IMR-90 (cell line): Measurements from ENCODE around the gene SCYL2. TPM values are rescaled to one million over a fixed set of nuclear protein-coding genes. Genes with fewer than 3 reads are reported as not detected.

ENCODE experiments used
- ATAC-seq: fragments of 200-7000 bp; cut with Tn5 transposase; 2 replicates; pipeline ENCODE4 v1.9.1; 2020; ENCODE audit warnings: low read depth, mild to moderate bottlenecking, moderate library complexity
- BruUV-seq: library from RNA; stranded (reverse); fragments of 400-500 nt; replicated peaks from 2 replicates; lab custom pipeline; 2021; lab: Mats Ljungman, UMichigan
- CTCF ChIA-PET: fragments of 300-600 bp; formaldehyde crosslinking; extraction: SDS; loops from one replicate; lab custom pipeline; 2021; ENCODE audit warnings: antibody characterized with exemption; lab: Yijun Ruan, JAX
- POLR2A ChIA-PET: fragments of 300-600 bp; sonication (Branson Sonifier 250); formaldehyde crosslinking; loops from one replicate; lab custom pipeline; 2022; ENCODE audit warnings: antibody characterized with exemption; ENCODE audit not compliant: unreplicated experiment; lab: Charles Lee
- DNase-seq: peaks from one replicate; pipeline ENCODE4 v3.0.0; 2013
- H2AFZ ChIP-seq: replicated peaks from 2 replicates; pipeline ENCODE3; 2013; ENCODE audit warnings: low read length, mild to moderate bottlenecking; ENCODE audit not compliant: poor library complexity
- H2AK5ac ChIP-seq: 2 replicates; pipeline ENCODE4 v1.6.1; 2013; ENCODE audit warnings: low read depth, low read length, inconsistent platforms
- H2AK9ac ChIP-seq: replicated peaks from 2 replicates; pipeline ENCODE3; 2013; ENCODE audit warnings: mild to moderate bottlenecking, low read depth, low read length, moderate library complexity; ENCODE audit not compliant: poor library complexity
- H2BK120ac ChIP-seq: 2 replicates; pipeline ENCODE4 v1.6.1; 2013; ENCODE audit warnings: low read depth, low read length, inconsistent platforms
- H2BK15ac ChIP-seq: 3 replicates; pipeline ENCODE4 v1.6.1; 2013; ENCODE audit warnings: low read depth, low read length, inconsistent platforms
- H2BK20ac ChIP-seq: 2 replicates; pipeline ENCODE4 v1.6.1; 2013; ENCODE audit warnings: low read depth, mild to moderate bottlenecking, inconsistent platforms, low read length, moderate library complexity
- H2BK5ac ChIP-seq: 2 replicates; pipeline ENCODE4 v1.6.1; 2013; ENCODE audit warnings: mild to moderate bottlenecking, low read depth, low read length, inconsistent platforms; ENCODE audit not compliant: poor library complexity, severe bottlenecking
- H3K14ac ChIP-seq: replicated peaks from 2 replicates; pipeline ENCODE4 v1.6.1; 2013; ENCODE audit warnings: low read depth, low read length, inconsistent platforms
- H3K18ac ChIP-seq: 2 replicates; pipeline ENCODE4 v1.6.1; 2013; ENCODE audit warnings: low read depth, low read length, control low read depth
- H3K23ac ChIP-seq: 2 replicates; pipeline ENCODE4 v1.6.1; 2013; ENCODE audit warnings: low read depth, low read length, inconsistent platforms
- H3K27ac ChIP-seq: 2 replicates; pipeline ENCODE4 v1.5.1; 2013; ENCODE audit warnings: mild to moderate bottlenecking, control low read depth, low read length; ENCODE audit not compliant: insufficient read depth
- H3K27me3 ChIP-seq: 2 replicates; pipeline ENCODE4 v1.6.1; 2013; ENCODE audit warnings: low read length; ENCODE audit not compliant: control insufficient read depth, insufficient read depth
- H3K36me3 ChIP-seq: 2 replicates; pipeline ENCODE4 v1.6.1; 2013; ENCODE audit warnings: low read length, mixed read lengths; ENCODE audit not compliant: control insufficient read depth, insufficient read depth
- H3K4ac ChIP-seq: 2 replicates; pipeline ENCODE4 v1.6.1; 2013; ENCODE audit warnings: low read depth, low read length, inconsistent platforms
- H3K4me1 ChIP-seq: 2 replicates; pipeline ENCODE4 v1.6.1; 2013; ENCODE audit warnings: low read length, mixed read lengths; ENCODE audit not compliant: control insufficient read depth, insufficient read depth
- H3K4me2 ChIP-seq: 2 replicates; pipeline ENCODE4 v1.6.1; 2013; ENCODE audit warnings: low read depth, mild to moderate bottlenecking, control low read depth, low read length, moderate library complexity
- H3K4me3 ChIP-seq: 2 replicates; pipeline ENCODE4 v1.5.1; 2013; ENCODE audit warnings: low read depth, mild to moderate bottlenecking, control low read depth, low read length, moderate library complexity; ENCODE audit not compliant: insufficient read depth
- H3K56ac ChIP-seq: 2 replicates; pipeline ENCODE4 v1.6.1; 2013; ENCODE audit warnings: low read length, inconsistent platforms; ENCODE audit not compliant: insufficient read depth; ENCODE audit errors: extremely low read depth
- H3K79me1 ChIP-seq, 2 experiments: 2 replicates each; pipeline ENCODE4 v1.6.1; 2013; ENCODE audit warnings: low read length in 2 of 2, inconsistent platforms in 1 of 2, low read depth in 1 of 2
- H3K9ac ChIP-seq: 2 replicates; pipeline ENCODE4 v1.6.1; 2013; ENCODE audit warnings: low read depth, low read length, control low read depth
- H3K9me1 ChIP-seq: 2 replicates; pipeline ENCODE4 v1.6.1; 2013; ENCODE audit warnings: low read length, inconsistent platforms; ENCODE audit not compliant: insufficient read depth
- H3K9me3 ChIP-seq: 2 replicates; pipeline ENCODE4 v1.6.1; 2013; ENCODE audit warnings: low read length; ENCODE audit not compliant: control insufficient read depth, insufficient read depth
- H4K20me1 ChIP-seq: 2 replicates; pipeline ENCODE4 v1.6.1; 2013; ENCODE audit warnings: low read length, inconsistent platforms; ENCODE audit not compliant: insufficient read depth
- H4K5ac ChIP-seq: 2 replicates; pipeline ENCODE4 v1.6.1; 2013; ENCODE audit warnings: mild to moderate bottlenecking, low read depth, low read length, control low read depth
- H4K8ac ChIP-seq, 2 experiments: 2 replicates each; pipeline ENCODE4 v1.6.1; 2013; ENCODE audit warnings: low read depth in 2 of 2, low read length in 2 of 2, control low read depth in 1 of 2, inconsistent platforms in 1 of 2
- H4K91ac ChIP-seq: 2 replicates; pipeline ENCODE4 v1.6.1; 2013; ENCODE audit warnings: low read depth, low read length, inconsistent platforms; ENCODE audit not compliant: insufficient read depth
- CEBPB ChIP-seq: IDR thresholded peaks from 2 replicates; pipeline ENCODE4 v1.6.1; 2012; ENCODE audit warnings: low read depth, low read length, improper control_type of control experiment
- CHD1 ChIP-seq: IDR thresholded peaks from 2 replicates; pipeline ENCODE4 v1.6.1; 2012; ENCODE audit warnings: low read depth, low read length, improper control_type of control experiment
- POLR2A ChIP-seq: IDR thresholded peaks from 2 replicates; pipeline ENCODE4 v1.6.1; 2012; ENCODE audit warnings: mild to moderate bottlenecking, low read depth, low read length
- SMC3 ChIP-seq: fragments of 150-350 bp; IDR thresholded peaks from 2 replicates; pipeline ENCODE4 v1.6.1; 2016; ENCODE audit warnings: low read depth, mild to moderate bottlenecking, antibody characterized with exemption, low read length, moderate library complexity
- WGBS, 2 experiments: methylation state at CpG; one replicate each; pipeline versions ENCODE4 v1.1.5 to v1.1.7; 2013; ENCODE audit warnings: missing lambda C conversion rate in 2 of 2; ENCODE audit not compliant: insufficient read length in 1 of 2; ENCODE audit errors: extremely low coverage in 2 of 2; 5-methylcytosine and 5-hydroxymethylcytosine counted together
- dilution Hi-C: fragments of 300-500 bp; cut with HindIII; formaldehyde crosslinking; loops from one replicate; pipeline ENCODE4 v1.14.3; 2018; ENCODE audit warnings: low sequenced_read_pairs; ENCODE audit not compliant: unreplicated experiment
- in situ Hi-C: fragments of 300-500 bp; cut with MboI; formaldehyde crosslinking; loops from 3 replicates; pipeline ENCODE4 v1.14.3; 2019; ENCODE audit warnings: low sequenced_read_pairs, inconsistent platforms, mixed read lengths
- intact Hi-C: fragments of 100-400 bp; cut with micrococcal nuclease; formaldehyde crosslinking; loops from 2 replicates; pipeline ENCODE4 v1.10.0; 2022
- polyA plus RNA-seq, 3 experiments: library from polyadenylated mRNA; depleted of rRNA; stranded (reverse); fragments of >200 nt; gene quantifications; 2 replicates each; pipeline ENCODE4 v1.2.3, GENCODE V29; 2012; ENCODE audit warnings: low replicate concordance in 1 of 3
- total RNA-seq: library from RNA; depleted of rRNA; stranded (reverse); fragments of >200 nt; gene quantifications from 2 replicates; pipeline ENCODE4 v1.2.3, GENCODE V29; 2012

Gene SCYL2
- total and polyA plus RNA-seq, 2 of the 4 experiments (the other 2 are of a cell fraction): 15.3 to 52.0 TPM

DNA sequence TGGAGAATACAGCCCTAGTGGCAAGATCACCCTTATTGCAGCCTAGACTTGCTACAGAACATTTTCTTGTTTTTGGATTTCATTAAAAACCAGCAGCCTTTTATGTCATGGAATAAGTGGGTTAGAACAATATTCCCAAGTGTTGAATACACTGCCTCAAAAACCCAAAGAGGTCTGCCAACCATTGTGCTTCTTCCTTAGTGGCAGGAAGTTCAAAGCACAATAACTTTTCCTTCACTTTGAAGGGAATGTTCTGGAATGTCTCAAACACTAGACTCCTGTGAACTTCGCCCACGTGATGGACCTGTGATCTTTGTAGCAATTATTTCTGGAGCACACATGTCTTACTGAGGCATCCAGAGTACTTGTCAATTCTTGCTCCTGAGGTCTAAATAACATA lies 98.4 kb downstream of the SCYL2 start:
- H3K9me3 ChIP-seq: no peaks in the 10 kb centered on the region
- in situ Hi-C loops: loop anchor here (25.0 kb wide), 1 partner anchor 172 kb away; no protein-coding TSS in a partner anchor
- BruUV-seq: no TSS peak

More for the DNA sequence above, 98.4 kb downstream of the SCYL2 start:
- TF ChIP-seq CHD1: no peak
- TF ChIP-seq POLR2A: no peak
- TF ChIP-seq SMC3: no peak
- TF ChIP-seq CEBPB: no peak
- H3K27ac ChIP-seq: no peak overlapping the region
- H3K56ac ChIP-seq: no peak overlapping the region
- POLR2A ChIA-PET: no interaction called here
- H2BK15ac ChIP-seq: no peak overlapping the region
- H3K79me1 ChIP-seq: no peaks in the 10 kb centered on the region
- ATAC-seq: no peak
- dilution Hi-C loops: no loop called here
- peaks cover 8% of the 10 kb centered on the region; the same call in 1 of the 2 replicates for H3K27me3 ChIP-seq
- H2AK9ac ChIP-seq: no peak overlapping the region
- H2AFZ ChIP-seq: no peak overlapping the region
- intact Hi-C loops: no loop called here
- H2BK5ac ChIP-seq: no peak overlapping the region
- H2AK5ac ChIP-seq: no peak overlapping the region
- no peaks in the 10 kb centered on the region for H3K9me1 ChIP-seq
- no peaks in the 10 kb centered on the region for H3K36me3 ChIP-seq
- no peak overlapping the region for H3K4me3 ChIP-seq
- H3K4ac ChIP-seq: no peak overlapping the region
- no peak overlapping the region for H3K14ac ChIP-seq
- H3K4me1 ChIP-seq: no peaks in the 10 kb centered on the region
- no peak overlapping the region for H3K4me2 ChIP-seq
- no peak overlapping the region for H3K23ac ChIP-seq
- no CpG with 5 or more reads among the region's 2 CpGs for WGBS, 2 experiments
- no peak overlapping the region for H4K8ac ChIP-seq
- H2BK120ac ChIP-seq: no peak overlapping the region
- CTCF ChIA-PET: no interaction called here
- no peaks in the 10 kb centered on the region for H4K20me1 ChIP-seq
- no peak overlapping the region for H2BK20ac ChIP-seq
- no peak overlapping the region for H4K5ac ChIP-seq
- H3K18ac ChIP-seq: no peak overlapping the region
- no peak for DNase-seq
- H4K91ac ChIP-seq: no peak overlapping the region
- no peak overlapping the region for H3K9ac ChIP-seq
